Inflammatory macrophage (primary cell): ENCODE results near the gene PRSS50.

Source experiments
- DNase-seq, 2 donors: peaks; one replicate each; pipeline ENCODE4 v3.0.0-alpha.2; 2020 to 2022

Gene PRSS50

DNA sequence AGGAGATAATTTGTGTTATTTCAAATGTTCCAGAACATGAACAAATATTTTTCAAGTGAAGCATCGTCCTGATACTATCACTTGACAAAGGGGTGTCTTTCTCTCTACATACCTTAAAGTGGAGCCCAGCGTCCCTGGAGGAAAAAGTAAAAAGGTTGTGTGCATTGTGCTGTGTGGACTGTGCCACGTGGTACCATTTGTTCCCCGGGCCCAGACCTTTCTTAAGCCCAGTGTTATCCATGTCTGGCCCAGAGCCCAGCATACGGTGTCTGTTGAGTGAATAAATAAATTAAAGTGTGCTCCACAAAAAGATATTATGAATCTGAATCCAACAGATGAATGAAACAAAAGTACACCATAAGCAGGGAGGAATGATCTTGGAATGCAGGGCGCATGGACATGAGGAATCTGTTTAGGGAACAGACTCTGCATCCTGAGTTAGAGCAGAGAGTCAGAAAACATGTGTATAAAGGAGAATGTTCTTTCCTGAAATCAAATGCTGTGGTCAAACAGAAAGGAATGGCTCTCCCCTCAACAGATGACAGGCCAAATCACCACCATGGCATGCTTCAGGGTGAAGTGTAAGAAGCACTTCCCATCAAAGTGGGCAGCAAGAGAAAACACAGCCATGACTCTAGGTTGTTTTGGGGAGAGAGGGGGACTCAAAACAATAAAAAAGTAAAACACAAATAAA, 8.1 kb upstream of the PRSS50 start:
- DNase-seq = no peak

DNA sequence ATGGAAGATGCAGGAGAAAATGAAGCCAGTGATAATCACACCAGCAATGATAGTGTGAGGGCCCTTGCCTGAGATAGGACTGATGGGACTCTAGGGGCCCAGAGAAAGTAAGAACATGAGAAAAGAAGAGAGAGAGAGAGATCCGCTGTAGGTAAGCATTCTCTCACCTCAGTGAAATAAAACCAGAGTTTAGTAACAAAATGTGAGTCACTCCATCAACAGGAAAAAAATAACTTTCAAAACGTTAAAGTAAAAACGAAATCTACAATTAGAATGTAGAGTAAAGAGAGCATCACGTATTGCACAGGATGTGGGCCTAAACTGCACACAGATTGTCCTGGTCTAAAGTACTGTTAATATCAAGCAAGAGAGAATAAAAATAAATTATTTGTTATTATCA, 6.8 kb upstream of the PRSS50 start:
- no peak for DNase-seq

- no peak for DNase-seq
These were observed 4.8 kb upstream of the PRSS50 start for GRCh38 chr3:46722443-46722842.

DNA sequence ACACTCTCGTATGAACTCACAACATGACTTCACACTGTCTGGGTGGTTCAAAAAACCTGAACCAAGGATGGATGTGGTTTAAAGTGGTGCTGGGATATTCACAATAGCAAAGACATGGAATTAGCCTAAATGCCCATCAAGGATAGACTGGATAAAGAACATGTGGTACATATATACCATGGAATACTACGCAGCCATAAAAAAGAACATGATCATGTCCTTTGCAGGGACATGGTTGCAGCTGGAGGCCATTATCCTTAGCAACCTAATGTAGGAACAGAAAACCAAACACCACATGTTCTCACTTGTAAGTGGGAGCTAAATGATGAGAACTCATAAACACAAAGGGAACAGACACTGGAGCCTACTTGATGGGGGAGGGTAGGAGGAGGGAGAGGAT, 3.3 kb upstream of the PRSS50 start:
- no peak for DNase-seq

- no peak for DNase-seq
These were observed 2.1 kb upstream of the PRSS50 start for GRCh38 chr3:46719735-46720271.

DNA sequence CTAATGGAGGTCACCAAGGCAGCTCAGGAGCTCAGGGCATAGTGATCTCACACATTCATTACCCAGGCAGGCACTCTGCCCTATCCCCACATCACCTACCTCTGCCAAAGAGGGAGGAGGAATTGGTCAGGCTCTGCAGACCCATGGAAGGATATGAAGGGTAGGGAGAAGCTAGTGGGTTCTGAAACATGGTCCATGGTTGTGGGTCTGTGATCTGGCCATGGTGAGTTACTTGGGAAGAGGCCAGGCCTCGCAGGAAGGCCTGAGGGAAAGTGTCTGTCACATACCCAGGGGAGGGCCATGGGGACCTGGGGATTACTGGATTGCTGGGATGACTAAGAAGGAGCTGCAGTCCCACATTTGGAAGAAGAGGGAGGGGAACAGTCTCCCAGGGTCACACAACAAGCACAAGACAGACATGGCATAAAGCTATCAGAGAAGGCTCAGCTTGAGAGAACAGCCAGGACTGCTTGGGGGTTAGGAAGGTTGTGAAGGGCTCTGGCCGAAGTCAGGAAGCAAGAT, 1.4 kb upstream of the PRSS50 start:
- no peak for DNase-seq

DNA sequence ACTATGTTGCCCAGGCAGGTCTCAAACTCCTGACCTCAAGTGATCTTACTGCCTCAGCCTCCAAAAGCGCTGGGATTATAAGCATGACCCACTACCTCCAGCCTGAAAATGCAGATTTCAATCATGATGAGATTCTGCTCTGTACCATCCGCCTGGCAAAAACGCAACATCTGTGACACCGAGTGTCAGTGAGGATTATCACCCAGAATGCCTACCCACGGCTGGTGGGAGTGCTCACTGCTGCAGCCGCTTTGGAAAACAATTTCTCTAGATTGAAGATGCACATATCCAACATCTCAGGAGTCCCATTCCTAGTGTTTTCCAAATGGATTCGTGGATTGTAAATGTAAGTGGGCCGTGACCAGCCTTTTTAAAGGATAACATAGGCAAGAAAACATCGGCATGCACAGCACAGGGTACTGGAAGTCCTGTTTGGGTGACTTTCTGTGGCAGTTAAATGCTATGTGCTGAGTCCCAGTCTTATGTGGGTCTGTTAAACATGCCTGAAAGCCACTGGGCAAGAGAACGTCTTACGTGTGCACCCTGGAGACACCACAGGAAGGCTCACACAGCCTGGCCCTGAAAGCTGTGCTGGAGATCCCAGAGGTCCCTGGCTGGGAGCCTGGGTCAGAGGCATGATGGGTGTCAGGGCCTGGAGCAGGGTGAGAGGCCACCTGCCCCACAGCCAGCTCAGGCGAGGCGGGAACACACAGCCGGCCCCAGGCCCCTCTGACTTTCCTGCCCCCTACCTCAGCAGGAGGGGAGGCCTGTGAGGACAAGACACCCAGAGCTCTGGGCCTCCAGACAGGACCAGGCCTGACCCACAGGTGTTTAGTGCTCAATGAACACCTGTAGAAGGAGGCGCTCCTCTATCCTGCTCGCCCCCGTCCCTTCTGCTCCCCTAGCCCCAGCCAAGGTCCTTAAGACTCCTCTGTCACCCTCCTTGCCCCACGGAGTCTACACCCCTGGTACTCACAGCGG, 918 bp downstream of the PRSS50 start:
- no peak for DNase-seq

DNA sequence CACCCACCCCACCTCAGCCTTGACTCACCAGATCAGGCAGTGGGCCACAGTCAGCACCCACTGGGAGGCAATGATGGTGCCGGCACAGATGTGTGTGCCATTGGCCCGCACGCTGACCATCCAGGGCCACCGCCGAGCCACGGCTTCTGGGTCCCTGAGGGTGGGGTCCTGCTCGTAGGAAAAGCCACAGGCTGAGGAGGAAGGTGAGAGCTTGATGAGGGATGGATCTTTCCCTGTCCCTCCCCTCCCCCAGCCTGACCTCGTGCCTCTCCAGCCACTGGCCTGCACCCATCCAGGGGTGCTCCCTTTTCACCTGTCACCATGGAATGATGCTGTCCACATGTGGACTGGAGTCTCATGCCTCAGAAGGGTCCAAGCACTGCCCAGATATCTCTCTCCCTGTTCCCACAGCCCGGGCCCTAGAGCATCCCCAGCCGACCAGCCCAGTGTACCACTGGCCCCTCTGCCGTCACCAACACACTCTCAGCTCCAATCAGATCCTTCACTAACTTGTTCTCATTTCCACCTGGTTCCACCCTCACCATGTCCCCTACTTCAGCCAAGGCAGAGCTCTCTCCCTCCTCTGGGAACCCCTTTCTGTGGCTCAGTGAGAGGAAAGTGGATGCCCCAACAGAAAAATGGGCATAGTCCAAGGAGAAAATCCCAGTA, 2.0 kb downstream of the PRSS50 start:
- no peak for DNase-seq

DNA sequence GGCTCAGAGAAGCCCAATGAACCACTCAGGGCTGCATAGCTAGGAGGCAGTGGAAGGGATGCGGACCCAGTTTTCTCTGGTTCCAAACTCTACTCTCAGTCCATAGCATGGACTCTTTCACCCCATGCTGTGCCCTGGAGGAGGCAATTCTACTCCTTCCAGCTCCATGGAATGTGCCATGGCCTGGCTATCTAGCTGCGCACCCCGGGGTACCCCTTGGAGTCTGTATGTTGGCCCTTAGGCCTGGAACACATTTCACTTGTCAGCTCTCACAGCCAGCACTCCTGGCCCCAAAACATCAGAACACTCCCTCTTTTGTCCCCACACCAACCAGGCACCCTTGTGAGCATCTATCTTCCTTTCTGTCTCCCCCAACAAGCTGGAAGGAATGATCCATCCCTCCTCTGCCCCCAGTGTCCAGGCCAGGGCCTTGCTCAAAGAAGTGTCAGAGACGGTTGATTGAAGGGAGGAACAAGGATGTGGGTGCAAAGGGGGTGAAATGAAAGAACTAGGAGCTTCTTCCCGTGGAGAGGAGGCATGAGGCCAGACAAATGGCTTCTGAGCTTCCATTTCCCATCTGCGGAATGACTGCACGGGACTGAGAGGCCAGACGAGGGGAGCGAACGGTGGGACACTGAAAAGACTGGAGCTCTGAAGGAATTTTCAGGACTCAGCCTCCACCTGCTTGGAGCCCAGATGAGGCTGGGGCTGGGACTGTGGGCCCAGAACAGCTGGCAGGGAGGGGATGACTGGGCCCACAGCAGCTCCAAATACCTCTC, 2.8 kb downstream of the PRSS50 start:
- DNase-seq = no peak

DNA sequence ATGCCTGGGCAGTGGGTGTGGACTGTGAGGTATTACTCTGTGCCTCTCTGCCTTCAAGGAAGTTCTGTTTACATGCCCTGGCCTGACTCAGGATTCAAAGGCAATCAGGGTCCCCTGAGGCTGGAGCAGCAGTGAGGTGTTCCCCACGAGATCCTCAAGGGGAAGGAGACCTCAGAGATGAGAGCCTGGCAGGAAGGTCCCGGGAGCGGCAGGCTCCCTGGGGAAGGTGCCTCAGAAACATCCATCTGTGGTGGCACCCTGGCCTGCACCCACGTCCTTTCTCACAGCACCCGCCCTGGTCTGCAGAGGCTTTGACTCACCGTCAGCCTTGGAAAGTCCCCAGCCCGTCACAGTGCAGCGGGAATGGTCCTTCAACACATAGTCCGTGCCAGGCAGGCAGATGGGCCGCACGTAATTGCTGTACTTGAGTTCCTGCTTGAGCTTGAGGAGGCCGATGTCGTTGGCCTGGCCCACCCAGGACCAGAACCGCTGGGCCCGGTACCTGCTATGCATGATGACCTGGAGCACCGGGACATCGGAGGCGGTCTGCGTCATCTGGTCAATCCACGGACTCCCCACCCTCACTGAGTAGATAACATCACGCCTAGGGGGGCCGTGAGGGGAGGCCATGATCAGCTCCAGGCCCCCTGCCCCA, 3.6 kb downstream of the PRSS50 start:
- no peak for DNase-seq

DNA sequence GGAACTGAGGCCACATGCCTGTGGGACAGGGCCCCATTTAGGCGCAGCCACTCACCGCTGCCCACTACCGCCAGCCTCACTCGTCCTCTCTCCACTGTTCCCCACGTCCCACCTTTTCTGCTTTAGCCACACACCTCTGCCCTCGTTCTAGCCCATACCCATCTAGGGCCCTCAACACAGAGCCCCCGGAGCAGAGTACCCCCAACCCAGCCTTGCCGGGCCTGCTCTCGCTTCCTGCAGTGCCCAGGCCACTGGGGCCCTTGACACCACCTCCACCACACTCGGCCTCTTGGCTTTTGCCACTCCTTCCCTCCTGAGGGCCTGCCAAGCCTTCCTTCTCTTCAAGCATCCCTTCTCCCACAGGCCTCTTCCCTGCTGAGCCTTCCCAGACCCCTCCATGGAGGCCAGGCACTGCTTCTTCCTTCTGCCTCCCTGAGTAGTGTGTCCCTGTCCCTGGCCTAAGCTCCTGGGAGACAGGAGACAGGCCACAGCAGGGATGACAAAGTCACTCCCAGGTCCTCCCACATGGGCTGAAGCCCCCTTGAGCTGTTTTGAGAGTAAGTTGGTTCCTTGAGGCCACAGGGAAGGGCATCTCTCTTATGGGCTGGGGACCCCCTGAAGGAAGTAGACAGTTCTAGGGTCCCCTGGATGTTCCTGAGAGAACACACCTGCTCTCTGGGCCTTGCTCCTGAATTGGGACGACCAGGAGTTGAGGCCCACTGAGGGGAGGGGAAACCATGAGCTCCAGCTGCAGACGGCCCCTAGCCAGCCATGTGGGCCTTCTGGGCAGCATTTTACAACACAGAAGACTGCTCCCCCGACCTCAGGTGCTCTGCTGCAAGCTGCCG, 4.4 kb downstream of the PRSS50 start:
- no peak for DNase-seq

DNA sequence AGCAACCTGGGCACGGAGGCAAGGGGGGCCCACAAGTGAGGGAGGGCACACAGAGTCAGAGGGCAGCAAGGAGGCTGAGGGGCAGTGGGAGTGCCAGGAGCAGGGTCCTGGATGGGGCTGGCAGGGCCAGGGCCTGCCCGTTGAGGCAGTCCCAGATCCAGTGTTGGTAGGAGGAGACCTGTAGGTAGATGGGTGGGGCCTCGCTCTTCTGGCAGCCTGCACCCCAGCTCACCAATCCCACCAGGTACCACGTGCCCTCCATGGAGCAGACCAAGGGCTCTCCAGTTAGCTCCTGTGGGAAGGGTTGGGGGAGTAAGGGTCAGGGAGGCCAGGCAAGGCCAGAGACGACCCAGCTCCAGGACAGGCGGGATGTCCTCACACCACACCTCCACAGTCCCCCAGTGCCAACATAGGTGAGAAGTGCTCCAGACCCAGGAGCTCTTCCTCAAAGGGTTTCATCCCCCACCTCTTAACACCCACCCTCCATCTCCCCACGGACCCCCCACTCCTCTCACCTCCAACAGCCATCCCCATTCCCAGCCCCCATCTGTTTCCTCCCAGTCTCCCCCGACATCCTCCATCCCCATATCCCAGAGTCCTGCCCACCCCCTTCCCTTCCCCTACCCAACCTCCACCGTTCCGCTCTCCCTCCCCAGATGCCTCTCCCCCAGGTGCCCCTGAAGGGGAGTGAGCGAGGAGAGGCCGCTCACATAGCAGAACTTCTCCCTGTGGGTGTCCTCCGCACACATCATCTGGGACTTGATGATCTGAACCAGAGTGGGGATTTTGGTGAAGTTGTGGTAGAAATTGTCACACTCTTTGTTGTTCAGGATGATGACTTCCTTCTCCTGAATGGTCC, 5.2 kb downstream of the PRSS50 start:
- DNase-seq = no peak

DNA sequence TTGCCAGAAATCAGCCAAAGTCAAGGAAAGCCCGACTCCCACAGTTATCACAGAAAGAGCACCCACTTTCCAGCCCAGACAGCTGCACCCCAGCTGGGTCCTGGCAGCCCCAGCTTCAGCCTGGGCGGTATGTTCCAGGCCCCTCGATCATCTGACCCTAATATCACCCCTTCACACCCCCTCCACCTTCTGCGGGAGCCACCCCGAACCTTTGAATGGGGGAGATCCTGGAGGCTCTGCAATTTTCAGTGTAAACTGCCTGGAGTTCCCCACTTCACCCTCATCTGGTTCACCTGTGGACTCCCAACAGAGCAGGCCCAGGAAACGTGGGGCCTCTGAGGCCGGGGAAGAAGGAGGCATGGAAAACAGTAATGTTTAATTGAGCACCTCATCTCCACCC, 5.9 kb downstream of the PRSS50 start:
- DNase-seq = no peak

DNA sequence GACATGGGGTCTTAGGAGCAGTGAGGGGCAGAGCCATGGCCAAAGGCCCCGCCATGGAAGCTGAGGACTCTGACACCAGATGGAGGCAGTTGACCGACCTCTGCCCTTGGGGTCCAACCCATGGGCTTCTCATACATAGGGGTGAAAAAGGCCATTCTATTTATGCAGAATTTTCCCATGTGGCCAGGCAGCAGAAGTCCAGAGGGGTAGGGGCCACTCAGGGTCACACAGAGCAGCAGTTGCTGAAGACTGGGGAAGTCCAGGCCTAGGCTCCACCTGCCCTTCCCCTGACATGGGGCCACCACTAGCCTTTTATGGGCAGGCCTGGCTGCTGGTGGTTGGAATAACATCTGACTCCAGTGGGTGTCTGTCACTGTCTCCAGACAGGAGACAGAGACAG, 6.4 kb downstream of the PRSS50 start:
- peak; percentile 21 to 68 for DNase-seq

DNA sequence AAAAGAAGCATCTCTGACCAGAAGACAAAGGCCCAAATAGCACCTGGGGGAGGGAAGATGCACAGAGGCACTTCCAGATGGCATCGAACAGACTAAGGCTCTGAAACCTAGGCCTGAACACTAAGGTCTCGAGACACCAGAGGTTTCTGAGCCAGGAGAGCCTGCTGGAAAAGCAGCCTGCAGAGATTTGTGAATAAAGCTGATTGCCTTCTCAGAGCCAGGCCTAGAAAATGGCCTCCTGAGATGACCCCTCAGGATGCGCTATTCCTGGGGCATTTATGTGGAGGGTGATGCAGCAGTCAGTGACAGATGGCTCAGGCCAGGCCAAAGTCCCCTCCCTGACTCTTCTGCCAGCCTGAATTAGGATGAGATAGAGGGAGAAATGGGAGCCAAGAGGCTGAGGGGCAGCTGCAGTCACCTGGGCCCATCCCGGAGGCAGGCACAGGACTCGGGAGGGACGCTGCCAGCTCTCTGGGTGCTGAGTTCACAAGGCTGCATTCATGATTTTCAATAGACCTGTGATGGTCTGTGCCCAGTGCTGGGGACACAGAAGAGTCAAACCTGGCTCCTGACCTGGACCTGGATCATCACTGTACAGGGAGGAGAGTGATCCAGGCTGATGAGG, 6.9 kb downstream of the PRSS50 start:
- no peak for DNase-seq

DNA sequence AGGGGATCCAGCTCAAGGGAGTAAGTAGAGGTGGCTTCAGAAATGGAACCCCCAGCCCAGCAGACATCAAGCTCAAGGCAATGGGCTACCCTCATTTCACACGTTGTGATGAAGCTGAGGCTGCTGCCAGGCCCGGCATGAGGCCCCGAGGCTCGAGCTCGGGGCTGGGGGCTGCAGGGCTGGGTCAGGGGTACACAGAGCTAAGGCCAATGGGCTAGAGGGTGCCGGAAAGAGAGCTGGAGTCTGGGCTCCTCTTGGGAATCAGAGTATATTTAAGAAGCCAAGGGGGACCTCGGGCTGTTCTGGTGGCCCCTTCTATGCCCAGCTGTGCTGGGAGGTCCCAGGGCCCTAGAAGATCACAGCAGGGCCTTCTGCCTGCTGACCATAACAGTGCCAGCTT, 7.4 kb downstream of the PRSS50 start:
- no peak for DNase-seq

DNA sequence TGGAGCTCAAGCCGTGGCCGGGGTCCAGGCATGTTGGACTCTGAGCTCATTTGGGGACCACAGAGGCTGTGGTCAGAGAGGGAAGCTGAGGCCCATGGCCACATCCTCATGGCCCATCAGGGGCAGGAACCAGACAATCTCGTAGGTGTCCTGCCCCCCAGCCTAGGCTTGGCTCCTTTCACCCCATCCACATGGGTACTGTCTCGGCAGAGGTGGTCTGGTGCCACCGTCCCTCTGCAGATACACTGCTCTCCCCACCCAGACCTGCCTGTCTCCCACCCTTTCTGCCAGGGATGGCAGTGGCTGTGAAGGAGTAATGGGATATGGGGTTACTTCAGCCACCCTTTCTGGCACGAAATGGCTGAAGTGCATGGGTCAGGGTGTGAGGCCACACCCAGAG, 7.9 kb downstream of the PRSS50 start:
- DNase-seq = no peak

DNA sequence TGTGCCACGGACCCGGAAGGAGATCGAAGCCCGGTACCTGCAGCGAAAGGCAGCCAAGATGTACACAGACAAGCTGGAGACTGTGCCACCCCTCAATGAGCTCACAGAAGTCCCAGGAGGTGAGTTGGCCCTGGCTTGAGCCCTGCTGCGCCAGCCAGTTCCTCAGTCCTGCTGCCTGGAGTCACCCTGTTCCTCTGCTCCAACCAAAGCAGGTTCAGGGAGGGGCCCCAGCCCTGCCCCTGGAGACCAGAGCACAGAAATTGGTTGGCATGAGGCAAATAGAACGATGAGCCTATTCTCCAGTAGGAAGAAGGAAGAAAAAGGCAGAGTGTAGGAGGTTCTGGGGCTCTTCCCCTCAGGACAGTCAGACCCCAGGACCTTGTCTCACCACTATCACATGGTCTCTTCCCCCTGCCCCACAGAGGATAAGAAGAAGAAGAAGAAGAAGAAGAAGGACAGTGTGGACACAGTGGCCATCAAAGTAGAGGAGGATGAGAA, 8.5 kb downstream of the PRSS50 start:
- no peak for DNase-seq
